Measurements from ENCODE around the gene DNM3.
A peak's percentile ranks its signal among the peaks of the same experiment; 100 is the strongest.

The DNM3 gene

DNA sequence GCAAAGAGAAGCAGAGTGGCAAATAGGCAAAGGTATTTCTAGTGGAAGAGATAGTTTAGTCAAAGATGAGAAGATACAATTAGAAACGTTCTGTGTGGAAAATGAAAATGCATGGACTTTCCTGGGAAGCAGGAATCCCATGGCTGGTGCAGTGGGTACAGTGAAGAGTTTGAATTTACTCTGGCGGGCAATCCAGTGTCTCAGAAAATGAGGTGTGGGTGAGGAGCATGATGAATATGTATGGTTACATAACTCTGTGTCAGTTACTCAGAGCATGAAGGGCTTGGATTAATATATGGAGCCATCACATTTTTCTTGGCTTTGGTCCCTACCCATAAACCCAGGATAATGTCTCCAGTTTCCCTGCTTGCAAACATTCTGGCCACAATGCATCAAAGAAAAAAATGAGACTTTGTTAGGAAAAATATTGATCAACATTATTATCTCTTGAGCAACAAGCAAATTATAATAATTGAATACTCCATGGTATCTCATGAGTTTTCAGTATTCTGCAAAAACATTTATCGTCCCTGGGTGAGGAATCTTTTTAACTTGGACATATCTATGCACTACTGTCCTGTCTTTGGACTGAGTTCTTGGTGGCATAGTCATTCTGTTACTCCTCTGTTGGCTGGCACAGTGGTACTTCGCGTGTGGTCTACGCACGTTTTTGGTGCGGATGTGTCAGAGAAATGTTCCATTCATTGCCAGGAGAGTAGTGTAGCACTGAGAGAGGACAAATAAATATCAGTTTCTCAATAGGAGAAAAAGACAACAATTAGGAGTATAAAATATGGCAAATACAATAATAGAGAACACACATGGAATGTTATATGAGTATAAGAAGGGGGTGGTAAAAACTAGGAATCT is 405.5 kb downstream of the DNM3 start:
- Histone ChIP-seq H3K4me3 (ENCODE audit: low read length) (no peak overlapping the region), H3K4me1 (ENCODE audit: control insufficient read depth, insufficient read depth, low read length) (peaks cover 9% of the 10 kb centered on the region), H3K9me3 (ENCODE audit: control insufficient read depth, low read length) (no peaks in the 10 kb centered on the region), H3K36me3 (ENCODE audit: control insufficient read depth, insufficient read depth, low read length, severe bottlenecking) (no peaks in the 10 kb centered on the region), H3K9ac (ENCODE audit: low read length) (no peak overlapping the region), H3K27me3 (replicated peaks; ENCODE audit: control insufficient read depth, insufficient read depth, low read length) (no peaks in the 10 kb centered on the region)
- DNase-seq (ENCODE audit: low read depth): no peak

DNA sequence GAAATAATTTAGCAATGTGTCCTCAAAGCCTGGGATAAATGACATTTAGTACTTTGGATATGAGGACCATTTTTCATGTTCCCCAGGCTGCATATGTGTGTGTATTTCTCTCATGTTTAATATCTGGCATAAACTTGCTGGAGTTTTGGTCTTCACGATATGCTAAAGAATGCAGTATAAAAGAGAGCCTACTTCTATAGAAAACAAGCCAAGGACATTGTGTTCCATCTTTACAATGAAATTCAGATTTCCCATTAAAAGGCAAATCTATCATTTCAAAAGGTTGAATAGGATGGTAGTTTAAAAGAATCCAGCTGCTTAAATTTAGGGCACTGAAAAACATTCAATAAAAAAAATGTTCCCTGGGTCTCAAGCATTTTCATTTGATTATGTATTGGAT is 410.2 kb downstream of the DNM3 start:
- H3K4me1 ChIP-seq (ENCODE audit: control insufficient read depth, insufficient read depth, low read length): peaks cover 36% of the 10 kb centered on the region
- H3K9me3 ChIP-seq (ENCODE audit: control insufficient read depth, low read length): no peaks in the 10 kb centered on the region
- H3K36me3 ChIP-seq (ENCODE audit: control insufficient read depth, insufficient read depth, low read length, severe bottlenecking): no peaks in the 10 kb centered on the region
- peak; percentile 21 for DNase-seq (ENCODE audit: low read depth)
- no peaks in the 10 kb centered on the region for H3K27me3 ChIP-seq (replicated peaks; ENCODE audit: control insufficient read depth, insufficient read depth, low read length)
- no peak overlapping the region for H3K4me3 ChIP-seq (ENCODE audit: low read length)
- H3K9ac ChIP-seq (ENCODE audit: low read length): no peak overlapping the region

DNA sequence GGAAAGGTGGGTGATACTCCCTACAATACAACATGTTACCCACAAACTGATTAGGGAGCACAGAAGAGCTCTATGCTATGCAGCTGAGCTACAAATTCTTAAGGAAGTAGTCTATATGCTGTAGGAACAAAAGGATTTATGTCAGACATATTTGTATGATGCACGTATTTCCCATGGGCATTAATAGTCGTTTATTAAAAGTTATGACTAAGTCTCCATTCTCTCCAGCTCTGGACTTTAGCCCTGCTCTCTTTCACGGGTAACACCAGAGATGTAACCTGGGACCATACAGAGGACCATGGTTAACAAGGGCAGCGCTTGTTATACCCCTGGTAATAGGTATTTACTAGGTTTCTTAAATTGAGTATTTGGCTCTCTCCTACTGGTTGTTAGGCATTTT is 411.0 kb downstream of the DNM3 start:
- Histone ChIP-seq H3K9ac (ENCODE audit: low read length) (no peak overlapping the region), H3K4me1 (ENCODE audit: control insufficient read depth, insufficient read depth, low read length) (peaks cover 36% of the 10 kb centered on the region), H3K4me3 (ENCODE audit: low read length) (no peak overlapping the region), H3K9me3 (ENCODE audit: control insufficient read depth, low read length) (no peaks in the 10 kb centered on the region), H3K27me3 (replicated peaks; ENCODE audit: control insufficient read depth, insufficient read depth, low read length) (no peaks in the 10 kb centered on the region), H3K36me3 (ENCODE audit: control insufficient read depth, insufficient read depth, low read length, severe bottlenecking) (no peaks in the 10 kb centered on the region)
- DNase-seq (ENCODE audit: low read depth): no peak

DNA sequence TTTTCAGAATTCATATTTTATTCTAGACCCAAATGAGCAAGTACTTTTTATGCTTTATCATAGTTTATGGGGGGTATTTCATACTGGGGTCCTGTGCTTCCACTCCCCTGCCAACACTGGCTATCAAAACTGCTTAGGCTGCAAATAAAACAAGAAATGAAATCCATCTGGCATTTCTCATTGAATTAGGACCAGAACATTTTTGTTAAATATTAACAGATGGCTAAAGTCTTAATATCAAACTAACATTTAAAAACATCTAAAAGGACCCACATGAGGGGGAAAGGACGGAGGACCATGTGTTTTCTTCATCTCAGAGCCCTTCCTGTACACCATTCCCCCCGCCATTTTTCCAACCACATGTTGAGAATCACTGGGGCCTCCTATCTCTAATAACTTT is 411.7 kb downstream of the DNM3 start:
- Histone ChIP-seq H3K4me3 (ENCODE audit: low read length) (no peak overlapping the region), H3K4me1 (ENCODE audit: control insufficient read depth, insufficient read depth, low read length) (peaks cover 36% of the 10 kb centered on the region)

DNA sequence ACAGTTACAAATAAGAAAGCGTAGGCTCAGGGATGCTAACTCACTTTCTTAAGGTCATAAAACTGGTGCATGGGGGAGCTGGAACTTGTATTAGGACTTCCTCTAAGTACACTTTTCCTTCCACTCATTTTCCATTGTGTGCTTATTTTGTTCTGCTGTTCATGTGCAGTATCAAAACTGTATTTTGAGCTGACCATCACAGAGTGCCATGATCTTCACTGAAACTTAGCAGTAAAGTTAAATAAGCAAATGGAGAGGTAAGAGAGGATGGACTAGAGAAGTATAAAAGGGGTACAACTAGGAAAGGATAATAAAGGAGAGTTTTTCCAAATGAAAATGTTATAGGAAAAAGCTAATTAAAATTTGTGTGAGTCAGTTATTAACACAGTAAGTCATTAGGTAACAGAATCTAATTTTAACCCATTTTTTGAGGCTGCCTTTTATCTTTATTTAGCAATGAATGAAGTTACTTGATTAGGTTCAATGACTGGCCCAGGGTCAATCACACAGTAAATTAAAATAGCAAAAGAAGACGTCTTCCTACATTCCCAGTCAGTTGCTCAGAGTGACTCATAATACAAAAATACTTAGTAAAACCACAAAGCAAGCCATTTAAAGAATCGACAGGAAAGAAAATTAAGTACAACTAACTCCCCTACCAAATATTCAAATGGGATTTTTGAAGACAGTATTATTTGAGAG is 413.4 kb downstream of the DNM3 start:
- DNase-seq (ENCODE audit: low read depth): peak; percentile 88
- H3K4me1 ChIP-seq (ENCODE audit: control insufficient read depth, insufficient read depth, low read length): peaks cover 36% of the 10 kb centered on the region
- H3K4me3 ChIP-seq (ENCODE audit: low read length): peak overlapping the region; percentile 53
- H3K27me3 ChIP-seq (replicated peaks; ENCODE audit: control insufficient read depth, insufficient read depth, low read length): no peaks in the 10 kb centered on the region
- H3K9ac ChIP-seq (ENCODE audit: low read length): peak overlapping the region; percentile 55
- H3K36me3 ChIP-seq (ENCODE audit: control insufficient read depth, insufficient read depth, low read length, severe bottlenecking): no peaks in the 10 kb centered on the region
- H3K9me3 ChIP-seq (ENCODE audit: control insufficient read depth, low read length): peaks cover 3% of the 10 kb centered on the region

More for the DNA sequence above, 411.7 kb downstream of the DNM3 start:
- Histone ChIP-seq H3K9ac (ENCODE audit: low read length) (no peak overlapping the region), H3K9me3 (ENCODE audit: control insufficient read depth, low read length) (no peaks in the 10 kb centered on the region), H3K36me3 (ENCODE audit: control insufficient read depth, insufficient read depth, low read length, severe bottlenecking) (no peaks in the 10 kb centered on the region), H3K27me3 (replicated peaks; ENCODE audit: control insufficient read depth, insufficient read depth, low read length) (no peaks in the 10 kb centered on the region)
- no peak for DNase-seq (ENCODE audit: low read depth)

DNA sequence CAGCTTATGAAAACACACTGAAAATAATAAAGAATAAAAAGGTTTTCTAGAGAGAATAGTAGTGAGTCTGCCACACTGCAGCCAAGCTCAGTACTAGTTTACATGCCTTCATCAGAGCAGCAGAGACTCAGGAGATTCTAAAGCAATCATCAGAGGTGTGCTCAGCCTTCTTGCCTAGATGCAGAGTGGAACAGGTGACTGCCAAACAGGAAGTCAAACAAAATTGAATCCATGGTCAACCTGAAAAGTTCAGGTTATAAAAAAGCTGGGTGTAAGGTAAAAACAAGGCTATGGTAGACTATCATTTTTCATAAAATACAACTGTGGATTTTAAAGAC is 413.9 kb downstream of the DNM3 start:
- peaks cover 8% of the 10 kb centered on the region for H3K9me3 ChIP-seq (ENCODE audit: control insufficient read depth, low read length)
- no peaks in the 10 kb centered on the region for H3K27me3 ChIP-seq (replicated peaks; ENCODE audit: control insufficient read depth, insufficient read depth, low read length)
- no peaks in the 10 kb centered on the region for H3K36me3 ChIP-seq (ENCODE audit: control insufficient read depth, insufficient read depth, low read length, severe bottlenecking)
- no peak for DNase-seq (ENCODE audit: low read depth)
- H3K4me3 ChIP-seq (ENCODE audit: low read length): peak overlapping the region; percentile 53
- peaks cover 36% of the 10 kb centered on the region for H3K4me1 ChIP-seq (ENCODE audit: control insufficient read depth, insufficient read depth, low read length)
- peak overlapping the region; percentile 55 for H3K9ac ChIP-seq (ENCODE audit: low read length)

DNA sequence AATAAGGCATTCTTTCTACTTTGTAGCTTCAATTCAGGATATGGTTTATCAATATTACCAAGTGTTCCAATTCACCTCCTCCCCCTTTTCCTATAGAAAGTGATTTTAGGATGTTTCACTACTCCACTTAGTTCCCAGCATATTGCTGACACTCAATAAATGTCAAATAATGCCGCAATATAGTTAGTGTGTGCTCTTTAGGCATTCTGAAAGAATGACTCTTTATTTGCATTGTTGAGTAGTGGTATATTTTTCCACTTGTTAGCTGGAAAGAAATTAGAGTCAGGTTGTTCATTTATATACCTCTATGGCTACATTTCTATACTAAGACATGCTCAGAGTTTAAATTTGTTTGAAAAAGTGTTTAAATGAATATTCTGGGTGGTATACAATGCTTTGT is 424.6 kb downstream of the DNM3 start:
- Histone ChIP-seq H3K36me3 (ENCODE audit: control insufficient read depth, insufficient read depth, low read length, severe bottlenecking) (no peaks in the 10 kb centered on the region), H3K27me3 (replicated peaks; ENCODE audit: control insufficient read depth, insufficient read depth, low read length) (no peaks in the 10 kb centered on the region), H3K4me1 (ENCODE audit: control insufficient read depth, insufficient read depth, low read length) (peaks cover 31% of the 10 kb centered on the region), H3K4me3 (ENCODE audit: low read length) (no peak overlapping the region), H3K9me3 (ENCODE audit: control insufficient read depth, low read length) (no peaks in the 10 kb centered on the region), H3K9ac (ENCODE audit: low read length) (no peak overlapping the region)
- no peak for DNase-seq (ENCODE audit: low read depth)

DNA sequence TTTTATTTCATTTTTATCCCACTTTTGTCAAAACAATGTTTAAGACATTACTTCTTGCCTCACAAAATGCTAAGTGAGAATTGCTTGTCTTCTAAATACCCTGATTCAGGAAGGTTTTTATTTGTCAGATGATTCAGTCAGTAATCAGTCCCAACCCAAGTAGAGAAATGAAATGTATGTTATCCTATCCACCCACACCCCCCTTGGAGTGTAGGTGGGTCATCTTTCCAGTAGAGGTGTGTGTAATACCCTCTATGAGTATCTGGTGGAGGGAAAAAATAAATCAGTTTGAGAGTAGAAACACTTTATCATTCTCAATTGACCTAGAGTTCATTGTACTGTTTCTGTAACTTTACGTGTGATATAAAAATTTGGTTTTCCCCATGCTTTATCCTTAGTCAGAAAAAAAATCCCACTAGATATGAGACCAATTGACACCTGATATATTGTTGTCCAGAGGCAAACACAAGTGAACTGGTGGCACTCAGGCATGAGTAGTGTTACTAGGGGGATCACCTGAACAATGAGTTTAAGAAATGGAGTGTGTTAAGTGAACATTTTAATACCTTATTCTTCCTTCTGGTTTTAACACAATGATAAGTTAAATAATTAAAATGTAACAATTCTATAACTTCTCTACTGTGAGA is 425.4 kb downstream of the DNM3 start:
- no peak for DNase-seq (ENCODE audit: low read depth)
- H3K4me1 ChIP-seq (ENCODE audit: control insufficient read depth, insufficient read depth, low read length): peaks cover 39% of the 10 kb centered on the region
- H3K9me3 ChIP-seq (ENCODE audit: control insufficient read depth, low read length): no peaks in the 10 kb centered on the region
- H3K4me3 ChIP-seq (ENCODE audit: low read length): no peak overlapping the region
- H3K36me3 ChIP-seq (ENCODE audit: control insufficient read depth, insufficient read depth, low read length, severe bottlenecking): no peaks in the 10 kb centered on the region
- no peak overlapping the region for H3K9ac ChIP-seq (ENCODE audit: low read length)
- H3K27me3 ChIP-seq (replicated peaks; ENCODE audit: control insufficient read depth, insufficient read depth, low read length): no peaks in the 10 kb centered on the region

DNA sequence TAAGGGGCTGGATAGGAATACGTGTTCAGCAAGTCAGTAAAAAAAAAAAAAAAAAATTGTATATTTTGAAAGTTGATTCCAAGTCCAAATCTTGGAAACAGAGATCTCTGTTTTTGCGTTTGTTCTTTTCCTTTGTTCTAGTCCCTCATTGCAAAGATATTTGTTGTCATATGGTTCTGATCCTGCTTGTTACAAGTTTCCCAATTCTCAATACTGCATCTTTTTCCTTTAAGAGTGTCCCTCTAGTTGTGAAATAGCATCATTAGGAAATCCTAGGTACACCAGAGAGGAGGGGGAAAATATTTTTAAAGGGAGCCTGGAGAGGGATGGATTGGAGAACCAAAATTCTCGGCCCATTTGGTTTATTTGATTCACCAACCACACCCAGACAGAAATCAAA is 426.9 kb downstream of the DNM3 start:
- Histone ChIP-seq H3K36me3 (ENCODE audit: control insufficient read depth, insufficient read depth, low read length, severe bottlenecking) (no peaks in the 10 kb centered on the region), H3K9ac (ENCODE audit: low read length) (peak overlapping the region; percentile 67), H3K9me3 (ENCODE audit: control insufficient read depth, low read length) (no peaks in the 10 kb centered on the region), H3K27me3 (replicated peaks; ENCODE audit: control insufficient read depth, insufficient read depth, low read length) (no peaks in the 10 kb centered on the region), H3K4me1 (ENCODE audit: control insufficient read depth, insufficient read depth, low read length) (peaks cover 44% of the 10 kb centered on the region), H3K4me3 (ENCODE audit: low read length) (peak overlapping the region; percentile 8)
- peak; percentile 91 for DNase-seq (ENCODE audit: low read depth)

DNA sequence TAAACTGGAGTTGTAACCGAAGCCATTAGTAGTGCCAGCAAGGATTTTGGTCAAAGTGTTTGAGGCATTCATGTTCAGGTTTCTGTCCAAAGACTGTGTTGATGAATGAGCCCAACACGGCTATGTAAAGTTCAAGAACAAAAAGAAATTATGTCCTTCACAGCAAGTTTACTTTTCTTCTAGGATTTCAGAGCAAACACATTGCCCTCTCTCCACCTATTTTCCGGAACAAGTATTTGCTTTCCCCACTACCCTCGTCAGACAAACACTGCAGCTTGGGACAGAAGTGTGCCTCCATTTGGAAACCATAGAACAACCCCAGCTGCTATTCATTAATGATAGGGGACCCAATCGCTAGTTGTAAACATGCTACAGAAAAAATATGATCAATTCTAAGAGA is 427.8 kb downstream of the DNM3 start:
- no peak for DNase-seq (ENCODE audit: low read depth)
- Histone ChIP-seq H3K4me3 (ENCODE audit: low read length) (no peak overlapping the region), H3K9ac (ENCODE audit: low read length) (peak overlapping the region; percentile 37), H3K9me3 (ENCODE audit: control insufficient read depth, low read length) (no peaks in the 10 kb centered on the region), H3K36me3 (ENCODE audit: control insufficient read depth, insufficient read depth, low read length, severe bottlenecking) (no peaks in the 10 kb centered on the region), H3K4me1 (ENCODE audit: control insufficient read depth, insufficient read depth, low read length) (peaks cover 53% of the 10 kb centered on the region), H3K27me3 (replicated peaks; ENCODE audit: control insufficient read depth, insufficient read depth, low read length) (no peaks in the 10 kb centered on the region)

DNA sequence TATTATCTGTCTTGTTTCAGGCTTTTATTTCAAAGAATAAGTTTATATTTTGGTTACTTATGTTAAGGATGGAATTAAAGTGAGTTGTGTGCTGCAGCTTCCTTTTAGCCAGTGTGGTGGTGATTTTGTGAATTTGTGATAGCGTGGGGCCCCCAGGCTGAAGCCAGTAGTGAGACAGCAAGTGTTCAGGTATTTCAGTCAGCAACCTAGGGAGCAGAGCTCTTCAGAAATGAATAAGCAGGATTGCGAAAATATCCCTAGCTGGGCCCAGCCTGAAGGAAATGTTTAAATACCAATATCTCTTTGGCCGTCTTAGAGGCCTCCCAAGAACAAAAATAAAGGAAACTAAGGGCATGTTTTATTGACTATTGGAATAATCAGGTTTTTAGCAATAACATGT is 428.3 kb downstream of the DNM3 start:
- no peaks in the 10 kb centered on the region for H3K27me3 ChIP-seq (replicated peaks; ENCODE audit: control insufficient read depth, insufficient read depth, low read length)
- H3K9me3 ChIP-seq (ENCODE audit: control insufficient read depth, low read length): no peaks in the 10 kb centered on the region
- H3K4me3 ChIP-seq (ENCODE audit: low read length): peak overlapping the region; percentile 66
- peak overlapping the region; percentile 71 for H3K9ac ChIP-seq (ENCODE audit: low read length)
- peak; percentile 83 for DNase-seq (ENCODE audit: low read depth)
- no peaks in the 10 kb centered on the region for H3K36me3 ChIP-seq (ENCODE audit: control insufficient read depth, insufficient read depth, low read length, severe bottlenecking)
- peaks cover 57% of the 10 kb centered on the region for H3K4me1 ChIP-seq (ENCODE audit: control insufficient read depth, insufficient read depth, low read length)

All from adipocyte (in vitro differentiated cells).